ENCODE measurements around the gene EED. TPM values are rescaled to one million over a fixed set of nuclear protein-coding genes. Genes with fewer than 3 reads are reported as not detected.

EED gene, protein sequence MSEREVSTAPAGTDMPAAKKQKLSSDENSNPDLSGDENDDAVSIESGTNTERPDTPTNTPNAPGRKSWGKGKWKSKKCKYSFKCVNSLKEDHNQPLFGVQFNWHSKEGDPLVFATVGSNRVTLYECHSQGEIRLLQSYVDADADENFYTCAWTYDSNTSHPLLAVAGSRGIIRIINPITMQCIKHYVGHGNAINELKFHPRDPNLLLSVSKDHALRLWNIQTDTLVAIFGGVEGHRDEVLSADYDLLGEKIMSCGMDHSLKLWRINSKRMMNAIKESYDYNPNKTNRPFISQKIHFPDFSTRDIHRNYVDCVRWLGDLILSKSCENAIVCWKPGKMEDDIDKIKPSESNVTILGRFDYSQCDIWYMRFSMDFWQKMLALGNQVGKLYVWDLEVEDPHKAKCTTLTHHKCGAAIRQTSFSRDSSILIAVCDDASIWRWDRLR
- total RNA-seq (2014; rRNA removed; shearing (Covaris generic)), result 23.1 and 27.6 TPM in 2 replicates

DNA sequence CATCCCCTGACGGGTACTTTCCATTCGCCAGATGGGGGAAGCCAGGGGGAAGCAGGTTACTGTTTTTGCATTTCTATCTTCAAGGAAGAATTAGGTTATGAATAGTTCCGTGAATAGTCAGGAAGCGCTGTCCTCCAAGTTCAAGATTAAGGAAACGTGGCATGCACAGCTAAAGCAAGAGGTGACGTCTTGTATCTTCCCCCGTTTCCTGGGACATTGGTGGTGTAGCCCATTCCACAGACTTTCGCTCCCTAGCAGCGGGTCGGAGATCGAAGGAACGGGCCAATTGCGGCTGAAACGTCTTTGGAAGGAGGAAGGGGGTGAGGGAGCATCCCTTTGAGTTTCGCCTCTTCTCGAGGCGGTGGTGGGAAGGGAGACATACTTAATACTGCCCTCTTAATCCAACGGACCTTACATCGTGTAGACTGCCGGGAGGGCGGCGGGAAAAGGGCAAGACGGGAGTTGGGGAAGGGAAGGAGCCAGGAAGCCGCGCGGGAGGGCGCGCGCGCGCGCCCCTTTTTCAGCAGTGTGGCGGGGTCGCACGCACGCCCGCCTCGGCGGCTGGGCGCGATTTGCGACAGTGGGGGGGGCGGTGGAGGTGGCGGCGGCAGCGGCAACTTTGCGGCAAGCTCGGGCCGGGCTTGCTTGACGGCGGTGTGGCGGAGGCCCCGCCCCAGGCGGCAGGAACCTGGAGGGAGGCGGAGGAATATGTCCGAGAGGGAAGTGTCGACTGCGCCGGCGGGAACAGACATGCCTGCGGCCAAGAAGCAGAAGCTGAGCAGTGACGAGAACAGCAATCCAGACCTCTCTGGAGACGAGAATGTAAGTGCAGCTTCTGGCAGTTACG is at the start of gene EED:
TSS of gene EED (plus strand) at position 232 of the 847 bp plus-strand sequence. CDS start at position 709, 477 bp downstream.
- DNase-seq (ENCODE audit: low read depth), result peak; percentile 95

DNA sequence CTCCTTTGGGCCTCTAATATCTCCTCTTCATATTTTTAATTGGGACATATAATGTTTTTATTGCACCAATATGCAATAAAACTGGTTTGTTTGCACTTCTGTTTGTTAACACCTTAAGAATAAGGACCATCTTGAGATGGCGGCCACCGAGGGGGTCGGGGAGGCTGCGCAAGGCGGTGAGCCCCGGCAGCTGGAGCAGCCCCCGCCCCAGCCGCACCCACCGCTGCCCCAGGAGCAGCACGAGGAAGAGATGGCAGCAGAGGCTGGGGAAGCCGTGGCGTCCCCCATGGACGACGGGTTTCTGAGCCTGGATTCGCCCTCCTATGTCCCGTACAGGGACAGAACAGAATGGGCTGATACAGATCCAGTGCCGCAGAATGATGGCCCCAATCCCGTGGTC is 49.6 kb upstream of the EED start:
- DNase-seq (ENCODE audit: low read depth), result no peak

DNA sequence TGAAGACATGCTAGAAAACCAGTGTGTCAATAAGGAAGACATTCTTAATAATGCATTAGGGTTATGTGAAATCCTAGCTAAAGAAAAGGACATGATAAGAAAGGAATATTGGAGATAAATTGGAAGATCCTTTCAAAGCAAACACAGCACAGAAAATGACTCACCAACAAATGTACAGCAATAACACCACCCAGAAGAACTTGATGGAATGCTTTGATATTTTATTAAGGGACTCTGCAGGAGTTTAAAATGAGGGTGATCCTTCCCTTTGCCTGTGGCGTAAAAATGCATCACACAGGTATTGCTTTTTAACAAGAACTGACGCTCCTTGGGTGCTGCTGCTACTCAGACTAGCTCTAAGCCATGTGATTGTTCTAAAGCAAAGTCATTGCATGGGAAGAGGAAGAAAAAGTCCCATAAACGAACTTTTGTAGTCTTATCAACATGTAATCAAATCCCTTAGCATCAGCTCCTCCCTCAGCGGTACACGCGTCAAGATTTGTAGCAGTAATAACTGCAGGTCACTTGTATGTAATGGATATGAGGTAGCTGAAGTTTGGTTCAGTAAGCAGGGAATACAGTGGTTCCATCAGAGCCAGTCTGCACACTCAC is 48.4 kb upstream of the EED start:
- DNase-seq (ENCODE audit: low read depth), result no peak

DNA sequence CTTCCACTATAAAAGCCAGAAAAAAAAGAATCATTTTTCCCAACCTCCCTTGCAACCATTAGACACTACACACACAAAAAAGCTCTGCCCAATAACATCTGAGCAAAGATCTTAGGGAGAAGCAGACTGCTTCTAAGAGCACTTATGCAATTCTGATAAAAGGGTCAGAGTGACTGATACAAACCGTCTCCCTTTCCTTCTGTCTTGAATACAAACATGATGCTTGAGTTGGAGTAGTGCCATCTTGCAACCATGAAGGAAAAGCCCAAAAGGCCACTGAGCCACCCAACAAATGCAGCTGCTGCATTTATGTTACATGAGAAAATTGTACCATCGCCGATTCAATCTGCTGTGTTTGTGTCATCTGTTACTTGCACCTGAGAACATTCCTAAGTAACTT is 47.6 kb upstream of the EED start:
- DNase-seq (ENCODE audit: low read depth), result no peak

DNA sequence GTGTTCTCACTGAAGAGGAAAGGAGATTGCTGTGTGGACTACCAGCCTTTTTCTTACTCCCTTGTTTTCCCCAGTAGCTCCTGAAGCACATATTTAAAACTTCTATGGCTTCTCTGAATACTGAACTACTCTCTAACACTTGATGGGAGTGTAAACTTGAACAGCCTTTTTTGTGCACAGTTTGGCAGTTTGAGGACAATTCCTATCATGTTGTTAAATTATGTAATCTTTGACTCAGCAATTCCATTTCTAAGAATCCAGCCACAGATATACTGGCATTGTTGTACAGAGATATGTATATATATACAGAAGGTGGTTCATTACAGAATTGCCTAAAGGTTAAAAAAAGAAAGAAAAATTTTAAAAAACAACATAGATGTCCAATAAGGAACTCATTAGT is 47.1 kb upstream of the EED start:
- DNase-seq (ENCODE audit: low read depth), result no peak

DNA sequence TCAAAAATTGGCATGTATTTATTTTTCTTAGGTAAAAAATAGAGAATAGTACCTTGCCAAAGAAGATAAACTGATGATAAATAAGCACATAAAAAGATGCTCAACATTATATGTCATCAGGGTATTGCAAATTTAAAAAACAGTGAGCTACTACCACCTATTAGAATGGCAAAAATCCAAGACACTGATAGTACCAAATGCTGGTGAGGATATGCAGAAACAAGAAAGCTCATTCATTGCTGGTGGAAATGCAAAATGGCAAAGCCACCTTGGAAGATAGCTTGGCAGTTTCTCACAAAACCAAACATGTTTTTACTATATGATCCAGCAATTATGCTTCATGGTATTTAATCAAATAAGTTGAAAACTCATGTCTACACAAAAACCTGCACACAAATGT is 46.4 kb upstream of the EED start:
- no peak for DNase-seq (ENCODE audit: low read depth)

DNA sequence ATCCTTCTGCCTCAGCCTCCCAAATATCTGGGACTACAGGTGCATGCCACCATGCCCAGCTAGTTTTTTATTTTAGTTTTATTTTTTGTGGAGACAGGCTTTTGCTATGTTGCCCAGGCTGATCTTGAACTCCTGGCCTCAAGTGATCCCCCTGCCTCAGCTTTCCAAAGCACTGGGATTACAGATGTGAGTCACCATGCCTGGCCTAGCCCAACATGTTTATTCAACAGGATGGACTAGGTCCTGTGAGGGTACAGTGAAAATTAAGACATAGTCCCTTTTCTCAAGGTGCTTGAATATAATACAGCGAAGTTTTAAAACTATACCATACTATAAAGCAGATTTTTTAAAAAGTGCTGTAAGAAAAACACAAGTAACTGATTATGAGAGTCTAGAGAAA is 45.2 kb upstream of the EED start:
- no peak for DNase-seq (ENCODE audit: low read depth)

DNA sequence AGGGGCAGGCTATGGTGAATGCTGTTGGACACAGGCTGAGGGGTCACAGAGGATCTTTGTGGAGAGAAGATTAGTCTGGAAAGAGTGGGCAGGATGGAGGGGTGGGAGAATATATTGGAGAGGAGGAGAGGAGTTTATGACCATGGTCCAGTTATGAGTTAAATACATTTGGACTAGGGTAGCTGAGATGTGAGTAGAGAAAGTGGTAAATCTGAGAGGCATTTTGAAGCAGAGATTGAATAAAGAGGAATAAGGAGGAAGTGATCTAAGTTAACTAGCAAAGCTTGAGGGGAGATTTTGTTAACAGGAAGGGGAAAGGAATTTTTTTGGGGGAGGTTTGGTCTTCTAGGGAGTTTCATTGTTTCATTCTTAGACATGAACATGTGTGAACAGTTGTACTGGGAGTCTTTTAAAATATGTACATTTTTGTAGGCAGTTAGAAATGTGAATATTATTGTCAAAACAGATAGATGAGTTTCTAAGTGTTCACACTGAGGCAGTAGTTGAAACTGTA is 43.1 kb upstream of the EED start:
- no peak for DNase-seq (ENCODE audit: low read depth)

DNA sequence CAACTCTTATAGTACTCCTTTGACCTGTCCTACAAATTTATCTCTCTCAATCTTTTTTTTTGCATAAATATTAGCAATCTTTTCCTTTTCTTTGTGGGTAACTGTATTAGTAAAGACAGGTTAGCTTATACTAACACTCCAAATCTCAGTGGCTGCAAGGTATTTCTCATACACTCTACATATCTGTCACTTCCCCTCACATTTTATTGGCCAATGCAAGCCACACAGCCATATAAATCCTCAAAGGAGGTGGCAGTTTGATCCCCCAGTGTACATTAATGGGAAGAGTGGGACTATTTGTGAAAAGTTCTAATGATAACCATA is 42.6 kb upstream of the EED start:
- no peak for DNase-seq (ENCODE audit: low read depth)

DNA sequence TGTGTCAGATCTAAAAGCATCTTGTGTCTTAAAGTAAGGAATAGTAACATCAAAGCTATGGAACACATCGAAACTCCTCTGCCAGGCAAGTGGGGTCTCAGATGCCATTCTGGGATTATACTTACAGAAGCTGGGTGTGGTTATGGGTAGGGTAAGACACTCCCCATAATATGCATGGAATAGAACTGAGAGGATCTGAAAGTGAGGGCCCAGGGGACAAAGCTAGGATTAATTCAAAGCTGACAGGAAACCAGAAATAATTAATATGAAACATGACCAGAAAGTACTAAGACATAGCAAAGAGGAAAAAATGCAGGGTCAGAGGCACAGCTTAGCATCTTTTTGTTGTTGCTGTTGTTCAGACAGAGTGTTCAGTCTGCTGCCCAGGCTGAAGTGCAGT is 40.2 kb upstream of the EED start:
- DNase-seq (ENCODE audit: low read depth), result no peak

DNA sequence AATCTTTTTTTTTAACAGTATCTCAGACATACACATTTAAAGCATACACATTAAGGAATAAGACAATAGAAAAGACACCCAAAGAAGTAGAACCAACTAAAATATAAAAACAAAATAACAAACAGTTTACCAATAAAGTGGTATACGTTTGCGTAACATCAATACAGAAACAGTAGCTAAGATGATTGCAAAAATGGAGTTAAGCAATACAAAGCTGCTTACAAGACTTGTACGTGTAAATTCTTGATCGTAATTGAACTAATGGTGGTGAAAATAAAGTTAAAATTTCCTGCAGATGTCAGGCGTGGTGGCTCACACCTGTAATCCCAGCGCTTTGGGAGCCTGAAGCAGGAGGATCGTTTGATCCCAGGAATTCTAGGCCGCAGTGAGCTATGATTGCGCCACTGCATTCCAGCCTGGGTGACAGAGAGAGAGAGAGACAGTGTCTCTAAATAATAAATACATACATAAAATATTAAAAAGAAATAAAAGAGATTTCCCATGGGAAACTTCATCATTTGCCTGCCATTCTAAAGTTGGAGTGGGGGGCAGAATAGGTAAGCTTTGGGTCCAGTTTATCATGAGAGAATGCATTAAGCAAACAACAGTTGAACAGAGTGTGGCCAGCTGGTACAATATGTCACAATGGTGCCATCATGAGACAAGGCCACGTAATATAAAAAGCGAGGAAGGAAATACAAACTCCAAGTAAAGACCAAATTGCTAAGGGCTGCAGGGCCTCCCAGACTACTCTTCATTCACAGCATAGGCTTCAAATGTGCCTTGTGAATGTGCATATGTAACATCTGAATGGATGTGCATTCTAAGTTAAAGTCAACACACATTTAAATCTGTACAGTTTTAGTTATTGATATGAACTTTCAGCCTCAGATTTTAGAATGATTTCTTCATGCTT is 38.9 kb upstream of the EED start:
- DNase-seq (ENCODE audit: low read depth), result peak; percentile 21

DNA sequence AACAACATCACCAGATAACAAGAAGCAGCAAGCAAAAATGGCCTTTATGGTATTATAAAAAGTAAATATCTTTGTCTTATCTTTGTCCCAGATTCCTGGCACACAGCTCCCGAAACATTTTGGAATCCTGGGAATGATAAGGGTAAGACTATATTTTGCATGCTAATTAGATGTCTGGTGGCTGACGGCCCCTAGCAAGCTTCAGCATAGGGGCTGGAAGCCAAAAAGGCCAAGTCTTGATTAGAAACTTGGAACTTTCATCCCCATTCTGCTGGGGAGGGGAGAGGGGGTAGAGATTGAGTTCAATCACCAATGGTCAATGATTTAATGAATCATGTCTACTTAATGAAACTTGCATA is 38.2 kb upstream of the EED start:
- DNase-seq (ENCODE audit: low read depth), result no peak

DNA sequence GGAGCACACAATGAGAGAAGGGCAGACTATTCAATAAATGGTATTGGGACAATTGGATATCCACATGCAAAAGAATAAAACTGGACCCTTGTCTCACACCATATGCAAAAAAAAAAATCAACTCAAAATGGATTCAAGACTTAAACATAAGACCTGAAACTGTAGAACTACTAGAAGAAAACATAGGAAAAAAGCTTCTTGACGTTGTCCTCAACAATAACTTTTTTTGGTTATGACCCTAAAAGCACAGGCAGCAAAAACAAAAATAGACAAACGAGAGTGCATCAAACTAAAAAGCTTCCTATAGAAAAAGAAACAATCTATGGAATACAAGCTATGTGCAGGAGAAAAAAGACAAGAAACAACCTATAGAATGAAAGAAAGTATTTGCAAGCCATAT is 37.1 kb upstream of the EED start:
- no peak for DNase-seq (ENCODE audit: low read depth)

DNA sequence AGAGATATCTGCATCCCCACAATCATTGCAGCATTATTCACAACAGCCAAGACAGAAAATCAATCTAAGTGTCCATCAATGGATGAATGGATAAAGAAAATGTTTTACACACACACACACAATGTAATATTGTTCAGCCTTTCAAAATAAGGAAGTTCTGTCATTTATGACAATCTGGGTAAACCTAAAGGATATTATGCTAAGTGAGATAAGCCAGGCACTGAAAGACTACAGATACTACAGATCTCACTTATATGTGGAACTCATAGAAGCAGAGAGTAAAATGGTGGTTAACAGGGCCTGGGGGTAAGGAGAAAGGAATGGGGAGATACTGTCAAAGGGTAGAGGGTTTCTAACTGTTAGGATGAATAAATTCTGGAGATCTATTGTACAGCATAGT is 36.0 kb upstream of the EED start:
- DNase-seq (ENCODE audit: low read depth), result no peak

DNA sequence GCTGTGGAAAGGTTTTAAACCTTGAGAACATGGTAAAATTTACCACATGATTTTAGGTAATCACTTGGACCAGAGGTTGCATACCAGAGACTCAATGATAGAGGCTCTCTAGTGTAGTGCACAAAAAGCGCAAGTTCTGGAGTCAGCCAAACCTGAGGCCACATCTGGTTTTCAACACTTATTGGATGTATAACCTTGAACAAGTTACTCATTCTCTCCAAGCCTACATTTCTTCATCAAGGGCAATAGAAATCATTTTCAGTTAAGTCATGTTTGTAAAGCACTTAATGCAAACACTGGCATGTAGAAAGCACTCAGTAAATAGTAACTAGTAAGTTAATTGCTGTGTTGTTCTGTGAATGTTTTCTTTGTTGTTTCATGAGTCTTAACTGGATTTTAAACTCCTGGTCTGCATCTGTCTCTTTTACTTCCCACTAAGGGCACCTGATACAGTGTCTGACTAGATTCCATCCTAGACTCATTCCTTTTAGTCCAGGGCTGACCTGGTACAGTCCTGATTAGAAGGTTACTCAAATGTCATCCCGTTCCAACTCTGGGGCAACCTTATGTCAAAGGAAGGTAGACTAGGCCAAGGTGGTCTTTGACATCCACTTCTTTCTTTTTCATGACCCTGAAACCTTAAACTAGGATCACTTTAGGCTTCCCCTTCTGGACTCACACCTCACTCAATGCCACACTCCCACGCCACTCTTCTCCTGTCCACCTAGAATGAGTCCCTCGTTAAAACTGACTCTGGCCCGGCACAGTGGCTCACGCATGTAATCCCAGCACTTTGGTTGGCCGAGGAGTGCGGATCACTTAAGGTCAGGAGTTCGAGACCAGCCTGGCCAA is 34.5 kb upstream of the EED start:
- DNase-seq (ENCODE audit: low read depth), result no peak

DNA sequence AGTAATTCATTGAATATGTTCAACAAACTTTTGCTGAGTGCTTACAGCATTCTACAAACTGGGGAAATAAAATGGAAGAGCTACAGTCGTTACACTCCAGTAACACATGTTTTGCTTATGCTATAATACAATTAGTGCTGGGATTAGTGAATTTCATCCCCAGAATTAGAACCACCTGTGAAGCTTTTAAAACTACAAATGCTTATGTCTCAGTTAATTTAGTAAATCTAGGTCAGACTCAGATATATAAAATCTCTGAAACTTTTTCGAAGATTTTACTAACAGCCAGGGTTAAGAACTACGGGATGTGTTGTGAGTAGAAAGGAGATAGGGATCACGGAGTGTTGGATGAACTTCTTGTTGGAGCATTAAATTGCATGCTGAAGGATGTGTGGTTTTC is 33.7 kb upstream of the EED start:
- DNase-seq (ENCODE audit: low read depth), result no peak

DNA sequence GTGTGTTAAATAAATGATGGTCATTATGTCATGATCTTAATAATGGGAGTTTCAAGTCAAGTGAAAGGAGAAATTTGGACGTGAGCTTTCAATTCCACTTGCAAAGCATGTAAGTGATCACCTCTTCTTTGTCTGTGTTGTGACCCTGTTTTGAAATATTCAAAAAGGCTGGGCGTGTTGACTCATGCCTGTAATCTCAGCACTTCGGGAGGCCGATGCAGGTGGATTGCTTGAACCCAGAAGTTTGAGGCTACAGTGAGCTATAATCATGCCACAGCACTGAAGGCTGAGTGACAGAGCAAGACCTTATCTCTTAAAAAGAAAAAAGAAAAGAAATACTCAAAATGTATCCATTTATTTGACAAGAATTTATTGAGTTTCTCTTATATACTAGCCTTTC is 32.9 kb upstream of the EED start:
- no peak for DNase-seq (ENCODE audit: low read depth)

DNA sequence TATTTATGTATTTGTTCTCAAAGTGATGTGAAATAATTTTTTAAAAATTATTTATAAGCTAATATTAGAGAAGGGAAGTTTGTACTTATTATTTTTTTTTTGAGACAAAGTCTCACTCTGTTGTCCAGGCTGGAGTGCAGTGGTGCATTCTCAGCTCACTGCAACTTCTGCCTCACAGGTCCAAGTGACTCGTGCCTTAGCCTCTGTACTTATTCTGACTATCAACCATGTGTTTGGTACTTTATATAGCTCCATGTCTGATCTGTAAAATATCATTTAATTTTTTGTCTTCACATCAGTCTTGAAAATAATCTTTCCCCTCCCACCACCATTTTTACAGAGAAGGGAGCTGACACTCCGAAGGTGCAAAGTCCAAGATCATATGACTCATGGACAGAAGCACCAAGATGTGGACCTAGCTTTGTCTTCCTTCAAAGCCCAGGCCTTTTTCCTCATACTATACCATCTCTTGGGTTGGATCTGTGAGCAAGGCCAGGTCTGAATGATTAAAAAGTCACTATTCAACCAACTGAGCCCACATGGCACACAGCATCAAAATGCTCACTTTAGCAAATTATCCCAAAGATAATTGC is 32.4 kb upstream of the EED start:
- no peak for DNase-seq (ENCODE audit: low read depth)

DNA sequence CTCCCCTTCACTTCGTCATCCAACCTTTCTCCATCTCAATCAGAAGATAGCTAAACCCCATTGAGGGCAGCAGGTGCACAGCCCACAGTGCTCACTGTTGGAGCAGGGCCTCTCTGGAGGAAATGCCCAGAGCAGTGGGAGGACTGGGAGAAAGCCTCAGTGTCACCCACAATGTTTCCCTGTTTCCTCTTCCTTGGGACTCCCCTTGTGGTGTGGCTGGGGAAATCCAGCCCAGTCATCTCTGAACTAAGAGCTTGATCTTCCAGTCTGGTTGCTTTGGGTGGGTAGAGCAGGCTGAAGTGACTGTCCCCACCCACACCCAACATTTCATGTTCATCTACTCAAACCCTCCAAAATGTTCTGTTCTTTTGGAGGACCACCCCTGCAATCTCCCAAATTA is 29.8 kb upstream of the EED start:
- no peak for DNase-seq (ENCODE audit: low read depth)
